Inflammatory macrophage treated with lipopolysaccharide for 4 hours (primary cell): ENCODE data around the gene LEF1.

Experiments used
- DNase-seq: peaks from one replicate; pipeline ENCODE4 v3.0.0-alpha.2; 2020

Gene LEF1

DNA sequence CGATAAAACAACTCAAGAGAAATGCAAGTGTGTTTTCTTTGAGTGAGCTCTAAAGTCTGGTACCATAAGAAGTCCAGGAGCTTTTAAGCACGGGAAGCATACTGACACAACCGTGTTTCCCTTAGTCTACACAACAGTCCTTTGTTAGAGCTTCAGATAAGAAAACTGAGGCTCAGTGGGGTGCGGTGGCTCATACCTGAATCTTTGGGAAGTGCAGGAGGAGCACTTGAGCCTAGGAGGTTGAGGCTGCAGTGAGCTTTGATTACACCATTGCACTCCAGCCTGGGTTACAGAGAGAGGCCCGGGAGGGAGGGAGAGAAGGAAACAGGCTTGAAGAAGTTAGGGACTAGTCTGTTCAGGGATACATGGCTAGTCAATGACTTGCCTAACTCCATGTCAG is 21.9 kb downstream of the LEF1 start:
- DNase-seq, result no peak

DNA sequence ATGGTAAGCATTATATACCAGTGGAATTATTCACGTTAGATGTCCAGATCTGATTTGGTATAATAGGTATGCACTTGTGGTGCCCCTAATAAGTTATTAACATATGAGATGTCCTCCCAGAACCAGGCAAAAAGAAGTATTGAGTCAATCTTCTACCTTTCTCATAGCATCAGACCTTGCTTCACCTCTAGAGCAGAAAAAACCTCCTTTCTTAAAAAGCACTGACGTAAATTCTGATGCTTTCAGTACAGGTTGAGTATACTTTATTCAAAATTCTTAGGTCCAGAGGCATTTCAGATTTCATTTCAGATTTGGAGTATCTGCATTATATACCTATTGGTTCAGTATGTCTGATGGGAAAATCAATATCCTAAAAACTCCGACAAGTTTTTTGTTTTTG is 22.4 kb downstream of the LEF1 start:
- DNase-seq, result no peak

GRCh38 chr4:108144451-108144850 is 24.3 kb downstream of the LEF1 start:
- DNase-seq, result no peak

DNA sequence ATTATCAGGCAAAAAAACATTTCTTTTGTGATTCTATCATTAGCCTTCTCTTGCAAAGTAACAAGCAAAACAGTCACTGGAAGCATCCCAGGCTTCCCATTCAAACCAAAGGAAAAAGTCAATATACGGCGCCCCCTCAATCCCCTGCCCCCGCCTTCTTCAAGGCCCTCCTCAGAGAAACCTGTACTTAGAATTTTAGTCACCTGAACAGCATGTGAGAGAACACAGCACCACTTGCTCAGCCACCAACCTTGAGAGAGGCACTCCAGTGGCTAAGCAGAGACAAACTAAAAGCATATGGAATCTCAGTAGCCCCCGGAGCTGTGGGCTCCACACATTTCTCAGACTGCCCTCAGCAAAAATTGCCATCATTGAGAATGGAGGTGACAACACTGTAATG is 25.2 kb downstream of the LEF1 start:
- DNase-seq, result no peak

GRCh38 chr4:108142870-108143269 is 25.9 kb downstream of the LEF1 start:
- DNase-seq, result no peak

- DNase-seq, result no peak
These were observed 27.4 kb downstream of the LEF1 start for GRCh38 chr4:108141213-108141950.

DNA sequence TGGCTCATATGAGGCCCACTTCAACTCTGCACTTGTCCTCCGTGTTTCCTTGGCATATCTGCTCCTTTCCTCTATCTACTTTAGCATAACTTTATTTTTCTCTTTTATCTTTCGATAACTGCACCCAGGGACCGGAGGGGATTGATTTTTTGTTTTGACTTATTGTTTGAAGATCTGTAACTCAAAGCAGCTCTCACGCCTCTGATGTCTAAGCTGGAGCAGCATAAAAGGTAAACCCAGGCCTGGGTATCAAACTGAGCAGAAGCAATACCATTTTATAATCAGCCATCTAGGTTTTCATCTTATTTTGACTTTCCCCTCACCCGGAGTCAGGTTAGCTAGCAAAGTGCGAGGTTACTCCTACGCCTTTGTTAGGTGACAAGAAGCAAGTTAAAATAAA is 28.4 kb downstream of the LEF1 start:
- no peak for DNase-seq

DNA sequence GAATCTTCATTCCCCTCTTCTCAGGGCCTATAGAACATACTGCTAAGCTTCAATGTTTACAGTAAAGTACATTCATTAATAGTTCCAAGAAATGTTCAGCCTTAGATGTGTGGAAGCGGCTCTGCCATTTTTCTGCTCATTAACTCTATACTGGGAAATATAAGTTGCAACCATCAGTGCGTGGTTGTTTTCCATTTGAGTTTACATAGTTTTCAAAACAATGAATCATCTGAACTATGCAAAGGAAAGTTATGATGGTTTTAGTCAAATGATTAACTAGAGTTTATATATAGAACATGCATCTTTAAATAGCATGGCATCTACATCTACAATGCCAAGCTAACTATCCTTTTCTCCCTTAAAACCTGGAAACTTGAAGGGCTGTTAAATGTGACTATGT is 29.6 kb downstream of the LEF1 start:
- DNase-seq, result no peak

GRCh38 chr4:108135549-108136209 is 33.1 kb downstream of the LEF1 start:
- no peak for DNase-seq

- no peak for DNase-seq
These were observed 37.8 kb downstream of the LEF1 start for GRCh38 chr4:108130955-108131354.

DNA sequence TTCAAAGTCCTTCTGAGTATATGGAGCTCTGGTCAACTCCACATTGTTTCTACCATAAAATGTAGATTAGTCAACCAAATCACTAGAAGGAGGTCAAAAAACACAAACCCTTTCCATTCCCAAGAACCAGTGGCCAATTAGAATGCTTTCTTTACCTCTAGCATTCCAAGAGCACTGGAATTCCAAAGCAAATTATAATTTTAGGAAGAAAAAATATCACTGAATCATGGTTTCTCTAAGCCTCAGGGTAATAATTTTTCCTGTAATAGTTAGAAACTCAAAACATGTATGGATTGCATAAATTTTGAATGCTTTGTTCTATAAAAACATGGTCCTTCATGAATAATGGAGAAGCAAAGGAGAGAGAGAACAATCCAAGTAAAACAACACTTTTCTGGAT is 39.5 kb downstream of the LEF1 start:
- DNase-seq, result no peak

DNA sequence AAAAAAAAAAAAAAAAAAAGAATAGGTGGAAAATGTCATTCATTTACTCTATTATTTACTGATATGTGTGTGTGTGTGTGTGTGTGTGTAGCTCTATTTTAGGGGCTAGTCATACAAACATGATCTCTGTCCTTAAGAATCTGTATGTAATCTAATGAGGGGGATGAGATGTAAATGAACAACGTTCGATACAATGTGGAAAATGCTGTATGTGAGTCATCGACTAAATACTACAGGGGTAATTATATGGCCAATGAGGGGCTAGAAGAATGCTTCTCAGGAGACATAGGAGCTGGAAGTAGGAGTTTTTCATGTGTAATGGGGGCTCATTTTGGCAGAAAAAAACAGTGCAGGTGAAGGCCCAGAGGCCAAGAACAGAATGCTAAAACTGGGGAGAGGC is 41.9 kb downstream of the LEF1 start:
- no peak for DNase-seq

GRCh38 chr4:108120789-108121188 is 47.9 kb downstream of the LEF1 start:
- DNase-seq, result no peak

GRCh38 chr4:108119199-108119800 is 49.4 kb downstream of the LEF1 start:
- DNase-seq, result no peak

DNA sequence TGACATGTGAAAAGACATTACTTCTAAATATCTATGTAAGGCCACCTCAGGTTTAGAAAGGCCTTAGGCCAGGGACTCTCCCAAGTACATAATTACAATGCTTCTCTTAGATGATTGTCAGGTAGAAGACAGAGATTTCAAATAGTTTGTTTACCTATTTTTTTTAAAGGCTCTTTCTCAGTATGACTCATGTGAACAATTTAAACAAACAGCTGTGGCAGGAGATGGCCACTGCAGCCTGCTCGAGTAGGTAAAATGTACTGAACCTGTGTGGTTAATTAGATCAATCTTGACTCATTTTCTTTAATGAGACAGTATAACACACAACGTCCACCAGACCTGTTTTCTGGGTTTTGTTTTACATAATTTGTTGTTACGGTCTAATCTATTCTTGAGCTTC is 50.2 kb downstream of the LEF1 start:
- no peak for DNase-seq

DNA sequence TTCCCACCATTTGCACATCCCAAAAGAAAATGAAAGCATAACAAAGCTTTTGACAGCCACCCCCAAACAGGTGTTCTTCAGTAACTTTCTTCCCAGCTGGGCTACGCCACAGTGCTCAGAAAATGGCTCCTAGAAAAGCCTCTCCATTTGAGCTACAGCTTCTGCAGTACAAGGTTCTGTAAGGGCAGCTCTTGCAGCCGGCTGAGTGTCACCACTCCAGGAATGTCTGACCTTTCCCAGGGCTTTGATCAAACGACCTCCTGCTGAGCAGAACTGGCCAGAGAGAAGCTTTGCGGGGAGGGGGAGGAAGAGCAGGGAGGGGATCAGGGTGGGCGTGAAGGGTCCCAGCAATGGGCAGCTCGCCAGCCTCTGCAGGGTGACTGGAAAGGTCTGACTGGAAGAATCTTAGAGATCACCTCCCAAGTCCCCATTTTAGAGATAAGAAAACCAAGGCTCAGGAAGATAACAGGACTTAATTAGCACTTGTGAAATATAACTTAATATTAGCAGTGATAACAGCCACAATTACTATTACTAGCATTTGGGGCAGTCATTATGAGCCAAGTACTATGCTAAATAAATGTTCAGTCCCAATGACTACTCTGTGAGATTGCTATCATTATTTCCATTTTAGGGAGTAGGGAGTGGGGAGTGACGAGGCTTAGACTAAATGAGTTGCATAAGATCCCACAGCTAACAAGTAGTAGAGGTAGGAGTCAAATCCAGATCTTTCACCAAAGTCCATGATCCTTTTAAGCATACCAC is 51.1 kb downstream of the LEF1 start:
- no peak for DNase-seq

DNA sequence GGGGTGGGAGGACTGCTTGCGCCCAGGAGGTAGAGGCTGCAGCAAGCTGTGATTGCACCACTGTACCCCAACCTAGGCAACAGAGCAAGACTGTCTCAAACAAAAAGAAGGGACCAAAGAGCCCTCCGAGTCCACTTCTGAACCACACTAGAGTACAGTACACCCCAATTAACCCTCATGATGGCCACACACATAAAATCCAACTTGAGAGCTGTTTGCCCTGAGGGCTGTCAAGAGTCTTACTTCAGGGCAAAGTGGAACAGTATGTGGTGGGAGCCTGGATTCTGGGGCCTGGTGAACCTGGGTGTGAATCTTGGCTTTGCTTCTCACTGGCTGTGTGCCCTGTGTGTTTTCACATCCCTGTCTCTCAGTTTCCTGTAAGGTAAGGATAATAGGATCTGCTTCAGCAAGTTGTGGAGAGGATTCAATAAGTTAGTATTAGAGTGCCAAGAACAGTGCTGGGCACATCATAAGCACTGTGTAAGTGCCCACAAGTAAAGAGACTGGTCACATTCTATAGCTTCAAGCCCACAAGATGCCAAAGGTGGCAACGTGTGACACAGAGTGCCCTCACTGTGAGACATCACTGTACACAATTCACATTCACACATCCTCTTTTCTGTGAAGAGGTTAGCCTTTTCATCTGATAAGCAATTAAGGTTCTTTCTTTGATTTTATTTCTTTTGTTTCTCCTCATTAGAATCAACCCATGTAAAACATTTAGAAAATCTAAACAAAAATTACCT is 52.1 kb downstream of the LEF1 start:
- DNase-seq, result no peak

- no peak for DNase-seq
These were observed 53.6 kb downstream of the LEF1 start for GRCh38 chr4:108115168-108115526.

DNA sequence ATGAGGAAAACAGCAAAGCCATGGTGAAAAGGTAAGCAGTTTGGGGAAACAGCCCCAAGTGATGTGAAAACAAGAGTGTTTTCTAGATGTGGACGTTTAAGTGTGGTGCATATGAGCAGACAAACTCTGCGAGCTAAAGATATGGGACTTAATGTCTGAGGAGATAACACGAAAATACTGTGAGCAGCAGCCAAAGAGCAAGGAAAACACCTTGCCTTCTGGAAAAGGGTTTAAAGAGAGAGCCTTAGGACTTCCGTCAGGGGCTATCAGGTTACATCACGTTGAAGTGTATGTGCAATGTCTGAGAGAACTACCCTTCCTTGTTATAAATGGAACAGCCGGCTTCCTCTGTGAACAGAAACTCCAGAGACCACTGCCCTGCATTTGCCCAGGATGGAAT is 54.2 kb downstream of the LEF1 start:
- no peak for DNase-seq

DNA sequence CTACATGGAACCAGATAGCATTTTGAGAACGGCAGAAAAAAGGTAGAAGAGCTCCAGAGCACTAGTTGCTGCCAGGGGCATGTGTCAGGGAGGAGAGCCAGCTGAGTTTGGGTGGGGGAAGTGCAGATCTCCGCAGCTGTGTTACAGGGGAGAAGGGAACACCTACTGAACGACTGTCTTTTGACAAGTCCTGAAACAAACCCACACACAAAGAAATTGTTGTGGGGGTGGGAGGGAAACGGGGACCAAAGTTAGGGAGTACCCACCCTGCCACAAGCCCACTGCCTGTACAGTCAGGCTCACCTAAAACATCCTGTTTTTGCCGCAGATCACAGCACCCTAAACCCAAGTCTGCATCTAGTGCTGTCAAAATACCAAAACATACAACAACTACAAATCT is 55.5 kb downstream of the LEF1 start:
- no peak for DNase-seq

- no peak for DNase-seq
These were observed 57.0 kb downstream of the LEF1 start for GRCh38 chr4:108111781-108112180.

- no peak for DNase-seq
These were observed 58.3 kb downstream of the LEF1 start for GRCh38 chr4:108110450-108110849.

GRCh38 chr4:108109997-108110416 is 58.7 kb downstream of the LEF1 start:
- no peak for DNase-seq
